22Rv1 (cell line): ENCODE measurements around the gene TIMM50.
A peak's percentile ranks its signal among the peaks of the same experiment; 100 is the strongest.

ENCODE experiments used
- H3K27ac ChIP-seq: fragments of 450-650 bp; 2 replicates; pipeline ENCODE4 v1.5.1; 2017
- CTCF ChIP-seq: fragments of 450-650 bp; IDR thresholded peaks from 2 replicates; pipeline ENCODE4 v1.5.1; 2017; ENCODE audit warnings: mild to moderate bottlenecking
- ZFX ChIP-seq: fragments of 450-650 bp; IDR thresholded peaks from 2 replicates; pipeline ENCODE4 v1.6.1; 2017; ENCODE audit warnings: antibody characterized with exemption, borderline replicate concordance

TIMM50 gene

GRCh38 chr19:39472746-39473442 lies 7.7 kb upstream of the TIMM50 start:
- TF ChIP-seq CTCF (no peak), ZFX (no peak)
- no peak overlapping the region for H3K27ac ChIP-seq

- no peak overlapping the region for H3K27ac ChIP-seq
- TF ChIP-seq CTCF = no peak
- TF ChIP-seq ZFX = no peak
Measured at GRCh38 chr19:39473443-39473960, 7.1 kb upstream of the TIMM50 start.

GRCh38 chr19:39474139-39474620 lies 6.5 kb upstream of the TIMM50 start:
- TF ChIP-seq CTCF (peak; percentile 95), ZFX (no peak)
- H3K27ac ChIP-seq = no peak overlapping the region

GRCh38 chr19:39475748-39476147 lies 4.9 kb upstream of the TIMM50 start:
- TF ChIP-seq ZFX (no peak), CTCF (no peak)
- no peak overlapping the region for H3K27ac ChIP-seq

- peak overlapping the region; percentile 73; the same call in 1 of the 2 replicates for H3K27ac ChIP-seq
Measured at GRCh38 chr19:39479319-39479801, 1.3 kb upstream of the TIMM50 start.

GRCh38 chr19:39479916-39480315 lies 722 bp upstream of the TIMM50 start:
- peak overlapping the region; percentile 73 for H3K27ac ChIP-seq

GRCh38 chr19:39481229-39481545 lies 549 bp downstream of the TIMM50 start:
- no peak for TF ChIP-seq CTCF
- TF ChIP-seq ZFX = no peak
- peak overlapping the region; percentile 73 for H3K27ac ChIP-seq

More at GRCh38 chr19:39479916-39480315, 722 bp upstream of the TIMM50 start:
- TF ChIP-seq CTCF (no peak), ZFX (no peak)
